NCI-H1092 treated with DMSO at 0.1 percent for 48 hours (cell line): ENCODE data around the gene JAML.

Experiments
- DNase-seq: peaks from one replicate; lab custom pipeline; 2025; lab: John Stamatoyannopoulos, UW

JAML gene

GRCh38 chr11:118215765-118216164 lies 9.0 kb downstream of the JAML start:
- DNase-seq = no peak

GRCh38 chr11:118215262-118215661 lies 9.5 kb downstream of the JAML start:
- DNase-seq = no peak

GRCh38 chr11:118214210-118214914 lies 10.4 kb downstream of the JAML start:
- DNase-seq = no peak

GRCh38 chr11:118213781-118214180 lies 11.0 kb downstream of the JAML start:
- no peak for DNase-seq

GRCh38 chr11:118213201-118213600 lies 11.6 kb downstream of the JAML start:
- DNase-seq = no peak

GRCh38 chr11:118212781-118213191 lies 12.0 kb downstream of the JAML start:
- no peak for DNase-seq

GRCh38 chr11:118212131-118212725 lies 12.6 kb downstream of the JAML start:
- no peak for DNase-seq

GRCh38 chr11:118211006-118211405 lies 13.8 kb downstream of the JAML start:
- DNase-seq = no peak

GRCh38 chr11:118210323-118210722 lies 14.5 kb downstream of the JAML start:
- no peak for DNase-seq

- no peak for DNase-seq
Measured at GRCh38 chr11:118209033-118209432, 15.8 kb downstream of the JAML start.

- no peak for DNase-seq
Measured at GRCh38 chr11:118207079-118207478, 17.7 kb downstream of the JAML start.

GRCh38 chr11:118206391-118207031 lies 18.3 kb downstream of the JAML start:
- DNase-seq = no peak

GRCh38 chr11:118205606-118206378 lies 19.0 kb downstream of the JAML start:
- DNase-seq = no peak

GRCh38 chr11:118202599-118203422 lies 22.0 kb downstream of the JAML start:
- no peak for DNase-seq

GRCh38 chr11:118201966-118202365 lies 22.8 kb downstream of the JAML start:
- DNase-seq = no peak

- no peak for DNase-seq
Measured at GRCh38 chr11:118200901-118201680, 23.7 kb downstream of the JAML start.

GRCh38 chr11:118200497-118200896 lies 24.3 kb downstream of the JAML start:
- no peak for DNase-seq

- no peak for DNase-seq
Measured at GRCh38 chr11:118199135-118199534, 25.7 kb downstream of the JAML start.

GRCh38 chr11:118198370-118198769 lies 26.4 kb downstream of the JAML start:
- DNase-seq = peak; percentile 50

- peak; percentile 9 for DNase-seq
Measured at GRCh38 chr11:118194835-118195627, 29.8 kb downstream of the JAML start.
